GM23338 (cell line): ENCODE data around the gene CDON. TPM values are rescaled to one million over a fixed set of nuclear protein-coding genes. Genes with fewer than 3 reads are reported as not detected.

Experiments
- ATAC-seq: fragments of 200-7000 bp; cut with Tn5 transposase; 3 replicates; pipeline ENCODE4 v1.9.1; 2020
- DNase-seq: peaks from one replicate; pipeline ENCODE4 v3.0.0-alpha.2; 2015; ENCODE audit warnings: low spot score
- H2AFZ ChIP-seq: fragments of 200-600 bp; sonication (generic); 2 replicates; pipeline ENCODE4 v1.8.0; 2016; ENCODE audit warnings: antibody characterized with exemption, mild to moderate bottlenecking, moderate library complexity
- H3F3A ChIP-seq: fragments of 200-600 bp; sonication (generic); replicated peaks from 2 replicates; pipeline ENCODE4 v1.8.0; 2017; ENCODE audit warnings: antibody characterized with exemption, mixed run types, low read depth
- H3K27ac ChIP-seq: fragments of 200-600 bp; sonication (generic); 2 replicates; pipeline ENCODE4 v1.6.1; 2016; ENCODE audit warnings: low read depth
- H3K27me3 ChIP-seq: fragments of 200-600 bp; sonication (generic); 2 replicates; pipeline ENCODE4 v1.8.0; 2016; ENCODE audit warnings: mild to moderate bottlenecking, mixed run types, moderate library complexity; ENCODE audit not compliant: insufficient read depth
- H3K36me3 ChIP-seq: fragments of 200-600 bp; sonication (generic); 2 replicates; pipeline ENCODE4 v1.8.0; 2016; ENCODE audit warnings: mild to moderate bottlenecking; ENCODE audit not compliant: insufficient read depth
- H3K4me1 ChIP-seq: fragments of 200-600 bp; sonication (generic); 2 replicates; pipeline ENCODE4 v1.8.0; 2016; ENCODE audit warnings: mild to moderate bottlenecking, moderate library complexity; ENCODE audit not compliant: insufficient read depth
- H3K4me2 ChIP-seq: fragments of 200-600 bp; sonication (generic); 2 replicates; pipeline ENCODE4 v1.7.1; 2017; ENCODE audit warnings: mixed run types
- H3K4me3 ChIP-seq: fragments of 200-600 bp; sonication (generic); 2 replicates; pipeline ENCODE4 v1.6.1; 2016; ENCODE audit warnings: mixed run types
- H3K79me2 ChIP-seq: fragments of 200-600 bp; sonication (generic); replicated peaks from 2 replicates; pipeline ENCODE4 v1.8.0; 2017; ENCODE audit warnings: mild to moderate bottlenecking; ENCODE audit not compliant: insufficient read depth
- H3K9me2 ChIP-seq: fragments of 200-600 bp; sonication (generic); 2 replicates; pipeline ENCODE4 v1.8.0; 2017; ENCODE audit not compliant: insufficient read depth
- H4K20me1 ChIP-seq: fragments of 200-600 bp; sonication (generic); replicated peaks from 2 replicates; pipeline ENCODE4 v1.8.0; 2017; ENCODE audit warnings: mild to moderate bottlenecking; ENCODE audit not compliant: insufficient read depth
- H3K27ac Mint-ChIP-seq: 2 replicates; pipeline ENCODE4 v1.8.0; 2020; ENCODE audit warnings: inconsistent platforms, mild to moderate bottlenecking, moderate library complexity, mixed read lengths
- H3K27me3 Mint-ChIP-seq: 3 replicates; pipeline ENCODE4 v1.8.0; 2022; ENCODE audit warnings: low read depth, mild to moderate bottlenecking, moderate library complexity, mixed read lengths, inconsistent platforms; ENCODE audit not compliant: insufficient read depth, poor library complexity
- H3K36me3 Mint-ChIP-seq: 3 replicates; pipeline ENCODE4 v1.8.0; 2021; ENCODE audit warnings: low read depth, mild to moderate bottlenecking, inconsistent platforms, moderate library complexity, mixed read lengths
- H3K4me1 Mint-ChIP-seq: 3 replicates; pipeline ENCODE4 v1.8.0; 2020; ENCODE audit warnings: mild to moderate bottlenecking, inconsistent platforms, mixed read lengths
- H3K4me3 Mint-ChIP-seq: 3 replicates; pipeline ENCODE4 v1.8.0; 2021; ENCODE audit warnings: moderate library complexity, mild to moderate bottlenecking, inconsistent platforms, mixed read lengths
- H3K9me3 Mint-ChIP-seq: 3 replicates; pipeline ENCODE4 v1.8.0; 2020; ENCODE audit warnings: moderate library complexity, mild to moderate bottlenecking, inconsistent platforms, mixed read lengths
- CREB1 ChIP-seq: fragments of 250-450 bp; sonication (Bioruptor Pico); IDR thresholded peaks from 2 replicates; pipeline ENCODE4 v1.5.0; 2020; ENCODE audit warnings: low read depth, mild to moderate bottlenecking, moderate library complexity
- CTCF ChIP-seq, 2 experiments: fragments of 200-600 bp in 1 of 2; sonication (generic) in 1 of 2; conservative IDR thresholded peaks; 2 replicates each; pipeline versions ENCODE4 v1.5.1 to v1.6.1; 2016 to 2017; ENCODE audit warnings: antibody characterized with exemption in 2 of 2, low read depth in 2 of 2, mild to moderate bottlenecking in 2 of 2, moderate library complexity in 1 of 2
- EZH2 ChIP-seq: fragments of 200-600 bp; sonication (generic); IDR thresholded peaks from one replicate; pipeline ENCODE4 v1.8.0; 2017; ENCODE audit warnings: antibody characterized with exemption, mild to moderate bottlenecking, low read depth; ENCODE audit not compliant: unreplicated experiment
- EZH2phosphoT487 ChIP-seq: fragments of 200-600 bp; sonication (generic); IDR thresholded peaks from one replicate; pipeline ENCODE4 v1.8.1; 2018; ENCODE audit warnings: antibody characterized with exemption; ENCODE audit not compliant: unreplicated experiment
- JUNB ChIP-seq: IDR thresholded peaks from one replicate; pipeline ENCODE4 v1.6.1; 2016; ENCODE audit warnings: antibody characterized with exemption; ENCODE audit not compliant: unreplicated experiment
- NANOG ChIP-seq: IDR thresholded peaks from 2 replicates; pipeline ENCODE4 v1.6.1; 2016; ENCODE audit warnings: antibody characterized with exemption, borderline replicate concordance
- POLR2AphosphoS5 ChIP-seq: IDR thresholded peaks from 2 replicates; pipeline ENCODE4 v1.6.1; 2016; ENCODE audit warnings: antibody characterized with exemption, low read depth
- REST ChIP-seq: IDR thresholded peaks from one replicate; pipeline ENCODE4 v1.6.1; 2018; ENCODE audit warnings: antibody characterized with exemption; ENCODE audit not compliant: unreplicated experiment
- STAT1 ChIP-seq: IDR thresholded peaks from one replicate; pipeline ENCODE4 v1.6.1; 2016; ENCODE audit warnings: antibody characterized with exemption; ENCODE audit not compliant: unreplicated experiment
- ZNF114 ChIP-seq: fragments of 250-450 bp; sonication (Bioruptor Pico); IDR thresholded peaks from 2 replicates; pipeline ENCODE4 v1.5.0; 2020; ENCODE audit warnings: mild to moderate bottlenecking, moderate library complexity
- ZNF331 ChIP-seq: fragments of 250-450 bp; sonication (Bioruptor Pico); IDR thresholded peaks from 2 replicates; pipeline ENCODE4 v1.5.0; 2020; ENCODE audit warnings: low read depth, mild to moderate bottlenecking, moderate library complexity
- polyA plus RNA-seq: library from polyadenylated mRNA; unstranded; fragments of >200 nt; fragmentation: Nextera tagmentation; extraction: Ambion mirVana; gene quantifications from 2 replicates; pipeline ENCODE4 v1.2.1, GENCODE V29; 2016
- total RNA-seq: library from RNA; depleted of rRNA; stranded (reverse); fragments of >200 nt; shearing (Covaris generic); gene quantifications from 2 replicates; pipeline ENCODE4 v1.2.3, GENCODE V29; 2014
- TF ChIP-seq, protein P1 (sequence below): IDR thresholded peaks from 2 replicates; pipeline ENCODE4 v1.6.1; 2016; ENCODE audit warnings: antibody characterized with exemption
- TF ChIP-seq, protein P2 (sequence below): fragments of 250-450 bp; sonication (Bioruptor Pico); IDR thresholded peaks from 2 replicates; pipeline ENCODE4 v1.5.0; 2020; ENCODE audit warnings: mild to moderate bottlenecking, moderate library complexity

CDON gene
- total and polyA plus RNA-seq, 2 experiments from 2014 or later: 4.1 to 35.5 TPM

- TF ChIP-seq ZNF114 (CRISPR knock-in tag): no peak
- TF ChIP-seq POLR2AphosphoS5: no peak
- TF ChIP-seq, protein P1, sequence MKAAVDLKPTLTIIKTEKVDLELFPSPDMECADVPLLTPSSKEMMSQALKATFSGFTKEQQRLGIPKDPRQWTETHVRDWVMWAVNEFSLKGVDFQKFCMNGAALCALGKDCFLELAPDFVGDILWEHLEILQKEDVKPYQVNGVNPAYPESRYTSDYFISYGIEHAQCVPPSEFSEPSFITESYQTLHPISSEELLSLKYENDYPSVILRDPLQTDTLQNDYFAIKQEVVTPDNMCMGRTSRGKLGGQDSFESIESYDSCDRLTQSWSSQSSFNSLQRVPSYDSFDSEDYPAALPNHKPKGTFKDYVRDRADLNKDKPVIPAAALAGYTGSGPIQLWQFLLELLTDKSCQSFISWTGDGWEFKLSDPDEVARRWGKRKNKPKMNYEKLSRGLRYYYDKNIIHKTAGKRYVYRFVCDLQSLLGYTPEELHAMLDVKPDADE: no peak
These were observed 133.1 kb downstream of the CDON start (continued) for GRCh38 chr11:125929445-125930075.

DNA sequence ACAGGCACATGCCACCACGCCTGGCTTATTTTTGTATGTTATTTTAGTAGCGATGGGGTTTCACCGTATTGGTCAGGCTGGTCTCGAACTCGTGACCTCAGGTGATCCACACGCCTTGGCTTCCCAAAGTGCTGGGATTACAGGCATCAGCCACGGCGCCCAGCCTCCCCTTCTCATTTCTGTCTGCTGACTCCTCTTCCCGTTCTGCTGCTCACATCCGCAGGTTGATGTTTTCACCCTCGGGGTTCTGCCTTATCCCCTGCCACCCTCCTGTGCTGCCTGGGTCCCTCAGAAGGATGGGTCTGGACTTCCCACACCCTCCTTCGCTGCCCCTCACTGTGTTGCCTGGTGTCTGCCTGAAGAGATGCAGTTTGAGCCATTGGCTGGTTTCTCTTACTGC is 136.0 kb downstream of the CDON start:
- Histone ChIP-seq H3K4me3 (no peak overlapping the region), H3F3A (no peaks in the 10 kb centered on the region), H3K9me2 (no peaks in the 10 kb centered on the region), H3K79me2 (no peaks in the 10 kb centered on the region), H3K4me1 (no peaks in the 10 kb centered on the region; the same call in 1 of the 2 replicates), H3K36me3 (no peaks in the 10 kb centered on the region), H4K20me1 (no peaks in the 10 kb centered on the region), H3K27ac (no peak overlapping the region), H3K27me3 (no peaks in the 10 kb centered on the region), H2AFZ (no peak overlapping the region), H3K4me2 (no peak overlapping the region)
- Mint-ChIP-seq H3K27me3 (peaks cover 5% of the 10 kb centered on the region), H3K4me3 (no peak overlapping the region), H3K9me3 (no peaks in the 10 kb centered on the region), H3K27ac (no peak overlapping the region), H3K4me1 (peaks cover 26% of the 10 kb centered on the region), H3K36me3 (no peaks in the 10 kb centered on the region)
- DNase-seq: no peak
- no peak for ATAC-seq
- no peak for TF ChIP-seq ZNF114 (CRISPR knock-in tag)
- TF ChIP-seq ZNF331: no peak
- TF ChIP-seq CTCF (conservative IDR thresholded peaks at IDR 0.05; ENCODE audit: low read depth in 2 of 2): no peak
- no peak for TF ChIP-seq EZH2
- no peak for TF ChIP-seq EZH2phosphoT487
- TF ChIP-seq JUNB: no peak
- no peak for TF ChIP-seq REST
- no peak for TF ChIP-seq NANOG
- TF ChIP-seq POLR2AphosphoS5: no peak
- no peak for TF ChIP-seq STAT1
- TF ChIP-seq, protein P2, sequence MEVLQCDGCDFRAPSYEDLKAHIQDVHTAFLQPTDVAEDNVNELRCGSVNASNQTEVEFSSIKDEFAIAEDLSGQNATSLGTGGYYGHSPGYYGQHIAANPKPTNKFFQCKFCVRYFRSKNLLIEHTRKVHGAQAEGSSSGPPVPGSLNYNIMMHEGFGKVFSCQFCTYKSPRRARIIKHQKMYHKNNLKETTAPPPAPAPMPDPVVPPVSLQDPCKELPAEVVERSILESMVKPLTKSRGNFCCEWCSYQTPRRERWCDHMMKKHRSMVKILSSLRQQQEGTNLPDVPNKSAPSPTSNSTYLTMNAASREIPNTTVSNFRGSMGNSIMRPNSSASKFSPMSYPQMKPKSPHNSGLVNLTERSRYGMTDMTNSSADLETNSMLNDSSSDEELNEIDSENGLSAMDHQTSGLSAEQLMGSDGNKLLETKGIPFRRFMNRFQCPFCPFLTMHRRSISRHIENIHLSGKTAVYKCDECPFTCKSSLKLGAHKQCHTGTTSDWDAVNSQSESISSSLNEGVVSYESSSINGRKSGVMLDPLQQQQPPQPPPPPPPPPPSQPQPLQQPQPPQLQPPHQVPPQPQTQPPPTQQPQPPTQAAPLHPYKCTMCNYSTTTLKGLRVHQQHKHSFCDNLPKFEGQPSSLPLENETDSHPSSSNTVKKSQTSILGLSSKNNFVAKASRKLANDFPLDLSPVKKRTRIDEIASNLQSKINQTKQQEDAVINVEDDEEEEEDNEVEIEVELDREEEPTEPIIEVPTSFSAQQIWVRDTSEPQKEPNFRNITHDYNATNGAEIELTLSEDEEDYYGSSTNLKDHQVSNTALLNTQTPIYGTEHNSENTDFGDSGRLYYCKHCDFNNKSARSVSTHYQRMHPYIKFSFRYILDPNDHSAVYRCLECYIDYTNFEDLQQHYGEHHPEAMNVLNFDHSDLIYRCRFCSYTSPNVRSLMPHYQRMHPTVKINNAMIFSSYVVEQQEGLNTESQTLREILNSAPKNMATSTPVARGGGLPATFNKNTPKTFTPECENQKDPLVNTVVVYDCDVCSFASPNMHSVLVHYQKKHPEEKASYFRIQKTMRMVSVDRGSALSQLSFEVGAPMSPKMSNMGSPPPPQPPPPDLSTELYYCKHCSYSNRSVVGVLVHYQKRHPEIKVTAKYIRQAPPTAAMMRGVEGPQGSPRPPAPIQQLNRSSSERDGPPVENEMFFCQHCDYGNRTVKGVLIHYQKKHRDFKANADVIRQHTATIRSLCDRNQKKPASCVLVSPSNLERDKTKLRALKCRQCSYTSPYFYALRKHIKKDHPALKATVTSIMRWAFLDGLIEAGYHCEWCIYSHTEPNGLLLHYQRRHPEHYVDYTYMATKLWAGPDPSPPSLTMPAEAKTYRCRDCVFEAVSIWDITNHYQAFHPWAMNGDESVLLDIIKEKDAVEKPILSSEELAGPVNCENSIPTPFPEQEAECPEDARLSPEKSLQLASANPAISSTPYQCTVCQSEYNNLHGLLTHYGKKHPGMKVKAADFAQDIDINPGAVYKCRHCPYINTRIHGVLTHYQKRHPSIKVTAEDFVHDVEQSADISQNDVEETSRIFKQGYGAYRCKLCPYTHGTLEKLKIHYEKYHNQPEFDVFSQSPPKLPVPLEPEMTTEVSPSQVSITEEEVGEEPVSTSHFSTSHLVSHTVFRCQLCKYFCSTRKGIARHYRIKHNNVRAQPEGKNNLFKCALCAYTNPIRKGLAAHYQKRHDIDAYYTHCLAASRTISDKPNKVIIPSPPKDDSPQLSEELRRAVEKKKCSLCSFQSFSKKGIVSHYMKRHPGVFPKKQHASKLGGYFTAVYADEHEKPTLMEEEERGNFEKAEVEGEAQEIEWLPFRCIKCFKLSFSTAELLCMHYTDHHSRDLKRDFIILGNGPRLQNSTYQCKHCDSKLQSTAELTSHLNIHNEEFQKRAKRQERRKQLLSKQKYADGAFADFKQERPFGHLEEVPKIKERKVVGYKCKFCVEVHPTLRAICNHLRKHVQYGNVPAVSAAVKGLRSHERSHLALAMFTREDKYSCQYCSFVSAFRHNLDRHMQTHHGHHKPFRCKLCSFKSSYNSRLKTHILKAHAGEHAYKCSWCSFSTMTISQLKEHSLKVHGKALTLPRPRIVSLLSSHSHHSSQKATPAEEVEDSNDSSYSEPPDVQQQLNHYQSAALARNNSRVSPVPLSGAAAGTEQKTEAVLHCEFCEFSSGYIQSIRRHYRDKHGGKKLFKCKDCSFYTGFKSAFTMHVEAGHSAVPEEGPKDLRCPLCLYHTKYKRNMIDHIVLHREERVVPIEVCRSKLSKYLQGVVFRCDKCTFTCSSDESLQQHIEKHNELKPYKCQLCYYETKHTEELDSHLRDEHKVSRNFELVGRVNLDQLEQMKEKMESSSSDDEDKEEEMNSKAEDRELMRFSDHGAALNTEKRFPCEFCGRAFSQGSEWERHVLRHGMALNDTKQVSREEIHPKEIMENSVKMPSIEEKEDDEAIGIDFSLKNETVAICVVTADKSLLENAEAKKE (CRISPR knock-in tag): no peak
- TF ChIP-seq CREB1 (CRISPR knock-in tag): no peak
